ENCODE data around the gene CAMK2B. TPM values are rescaled to one million over a fixed set of nuclear protein-coding genes. Genes with fewer than 3 reads are reported as not detected.
A peak's percentile ranks its signal among the peaks of the same experiment; 100 is the strongest.

CAMK2B gene
- total RNA-seq, 1 donor: not detected

DNA sequence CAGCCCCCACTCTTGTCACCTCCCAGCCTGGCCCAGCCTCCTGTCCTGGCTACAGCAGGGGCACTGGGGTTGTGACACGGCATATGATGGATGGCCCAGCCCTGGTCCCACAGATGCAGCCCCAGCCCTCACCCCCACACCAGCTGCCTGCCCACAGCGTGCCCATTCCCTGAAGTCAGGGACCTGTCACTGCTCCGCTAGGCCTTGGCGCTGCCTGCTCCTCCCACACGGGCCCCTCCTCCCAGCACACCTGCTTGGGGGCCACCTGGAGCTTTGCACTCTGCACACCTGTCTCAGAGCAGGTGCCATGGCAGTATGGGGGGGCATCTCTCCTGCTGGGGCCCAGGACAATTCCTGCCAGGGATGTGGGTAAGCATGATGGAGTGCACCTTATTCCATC lies 139.7 kb downstream of the CAMK2B start:
- H3K4me3 ChIP-seq (ENCODE audit: low read depth, low read length): no peak overlapping the region
- no peak for DNase-seq (ENCODE audit: low read depth)
- TF ChIP-seq, protein P1, sequence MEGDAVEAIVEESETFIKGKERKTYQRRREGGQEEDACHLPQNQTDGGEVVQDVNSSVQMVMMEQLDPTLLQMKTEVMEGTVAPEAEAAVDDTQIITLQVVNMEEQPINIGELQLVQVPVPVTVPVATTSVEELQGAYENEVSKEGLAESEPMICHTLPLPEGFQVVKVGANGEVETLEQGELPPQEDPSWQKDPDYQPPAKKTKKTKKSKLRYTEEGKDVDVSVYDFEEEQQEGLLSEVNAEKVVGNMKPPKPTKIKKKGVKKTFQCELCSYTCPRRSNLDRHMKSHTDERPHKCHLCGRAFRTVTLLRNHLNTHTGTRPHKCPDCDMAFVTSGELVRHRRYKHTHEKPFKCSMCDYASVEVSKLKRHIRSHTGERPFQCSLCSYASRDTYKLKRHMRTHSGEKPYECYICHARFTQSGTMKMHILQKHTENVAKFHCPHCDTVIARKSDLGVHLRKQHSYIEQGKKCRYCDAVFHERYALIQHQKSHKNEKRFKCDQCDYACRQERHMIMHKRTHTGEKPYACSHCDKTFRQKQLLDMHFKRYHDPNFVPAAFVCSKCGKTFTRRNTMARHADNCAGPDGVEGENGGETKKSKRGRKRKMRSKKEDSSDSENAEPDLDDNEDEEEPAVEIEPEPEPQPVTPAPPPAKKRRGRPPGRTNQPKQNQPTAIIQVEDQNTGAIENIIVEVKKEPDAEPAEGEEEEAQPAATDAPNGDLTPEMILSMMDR (IDR thresholded peaks at IDR 0.05; ENCODE audit: insufficient read depth, low read depth, low read length): no peak

DNA sequence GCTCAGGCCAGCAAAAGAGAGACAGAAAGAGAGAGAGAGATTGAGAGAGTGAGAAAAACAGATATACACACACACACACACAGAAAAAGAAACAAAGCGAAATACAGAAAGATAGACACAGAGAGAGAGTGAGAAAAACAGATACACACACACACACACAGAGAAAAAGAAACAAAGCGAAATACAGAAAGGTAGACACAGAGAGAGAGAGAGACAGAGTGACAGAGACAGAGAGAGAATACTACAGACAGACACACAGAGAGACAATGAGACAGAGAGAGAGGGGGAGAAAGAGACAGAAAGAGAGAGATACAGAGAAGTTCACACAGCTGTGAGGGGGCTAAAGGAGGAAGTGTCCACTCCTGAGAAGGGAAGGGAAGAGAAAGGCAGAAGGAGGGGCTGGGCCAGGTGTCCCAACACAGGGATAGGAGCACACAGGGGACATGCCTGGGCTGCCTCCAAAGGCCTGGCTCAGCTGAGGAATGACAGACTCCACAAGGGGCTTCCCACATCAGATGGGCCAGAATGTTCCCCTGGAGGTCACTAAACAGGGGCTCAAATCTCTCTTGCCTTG lies 140.4 kb downstream of the CAMK2B start:
- DNase-seq (ENCODE audit: low read depth): no peak
- H3K4me3 ChIP-seq (ENCODE audit: low read depth, low read length): no peak overlapping the region
- TF ChIP-seq, protein P1 (IDR thresholded peaks at IDR 0.05; ENCODE audit: insufficient read depth, low read depth, low read length): no peak

DNA sequence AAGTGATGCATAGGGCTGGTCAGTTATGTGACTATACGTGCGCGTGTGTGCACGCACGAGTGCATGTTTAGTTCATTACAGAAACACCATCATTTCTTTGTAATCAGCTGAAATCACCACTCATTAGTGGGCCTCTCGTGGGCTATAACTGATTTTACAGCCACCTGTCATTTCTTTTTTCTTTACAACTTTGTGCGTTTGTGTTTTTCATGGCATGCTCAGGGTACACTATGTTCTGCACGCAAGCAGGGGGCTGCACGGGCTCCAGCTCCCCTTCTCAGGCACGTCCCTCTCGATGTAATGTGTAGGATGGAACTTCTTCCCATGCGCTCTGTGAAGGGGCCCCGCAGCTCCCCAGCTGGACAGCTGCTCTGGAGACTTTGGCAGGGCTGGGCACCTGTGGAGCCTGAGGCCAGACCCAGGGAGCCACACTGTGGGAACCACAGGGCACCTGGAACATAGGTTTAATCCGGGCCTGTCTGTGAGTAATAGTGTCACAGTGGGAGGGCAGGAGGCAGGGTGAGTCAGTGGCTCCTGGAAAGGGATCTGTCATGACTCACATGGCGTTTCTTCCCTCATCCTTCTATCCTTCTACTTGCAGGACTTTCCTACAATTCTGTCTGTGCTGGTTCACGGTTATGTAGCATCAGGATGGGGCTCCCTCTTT lies 141.1 kb downstream of the CAMK2B start:
- H3K4me3 ChIP-seq (ENCODE audit: low read depth, low read length): no peak overlapping the region
- DNase-seq (ENCODE audit: low read depth): peak; percentile 75
- TF ChIP-seq, protein P1 (IDR thresholded peaks at IDR 0.05; ENCODE audit: insufficient read depth, low read depth, low read length): no peak

DNA sequence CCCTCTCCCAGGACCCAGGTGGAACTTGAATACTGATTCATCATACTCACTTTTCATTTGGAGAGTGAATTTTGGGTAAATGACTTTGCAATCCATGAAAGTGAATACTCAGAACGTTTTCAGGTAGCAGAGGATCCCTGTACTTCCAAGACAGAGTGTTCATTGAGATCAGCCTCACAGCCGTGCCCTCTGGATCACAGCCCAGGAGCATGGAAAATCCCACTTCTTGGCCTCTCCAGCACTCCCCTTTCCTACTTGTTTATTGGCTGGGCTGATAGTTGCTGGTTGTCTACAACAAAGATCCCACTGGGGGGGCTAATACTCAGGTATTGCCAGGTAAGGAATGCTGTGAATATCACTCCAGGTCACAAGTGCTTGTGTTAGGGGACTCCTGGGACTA lies 142.0 kb downstream of the CAMK2B start:
- no peak for DNase-seq (ENCODE audit: low read depth)
- TF ChIP-seq, protein P1 (IDR thresholded peaks at IDR 0.05; ENCODE audit: insufficient read depth, low read depth, low read length): no peak
- H3K4me3 ChIP-seq (ENCODE audit: low read depth, low read length): no peak overlapping the region

DNA sequence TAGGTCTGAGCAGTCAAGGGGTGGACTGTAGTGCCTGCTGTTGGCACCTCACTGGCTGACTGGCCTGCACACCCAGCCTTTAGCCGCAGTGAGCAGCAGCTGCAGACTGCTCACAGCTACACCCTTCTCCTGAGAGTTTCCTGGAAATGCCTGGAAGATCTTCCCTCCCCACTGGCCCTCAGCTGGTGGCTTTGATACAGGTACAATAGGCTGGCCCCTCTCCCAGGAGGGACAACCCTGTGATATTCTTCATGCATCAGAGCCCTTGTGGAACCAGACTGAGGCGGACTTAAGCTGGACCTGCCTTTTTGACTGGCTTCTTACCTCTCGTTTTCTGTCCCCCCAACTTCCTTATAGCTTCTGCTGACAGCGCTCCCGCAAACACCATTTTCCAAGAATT lies 142.6 kb downstream of the CAMK2B start:
- H3K4me3 ChIP-seq (ENCODE audit: low read depth, low read length): no peak overlapping the region
- TF ChIP-seq, protein P1 (IDR thresholded peaks at IDR 0.05; ENCODE audit: insufficient read depth, low read depth, low read length): no peak
- no peak for DNase-seq (ENCODE audit: low read depth)

DNA sequence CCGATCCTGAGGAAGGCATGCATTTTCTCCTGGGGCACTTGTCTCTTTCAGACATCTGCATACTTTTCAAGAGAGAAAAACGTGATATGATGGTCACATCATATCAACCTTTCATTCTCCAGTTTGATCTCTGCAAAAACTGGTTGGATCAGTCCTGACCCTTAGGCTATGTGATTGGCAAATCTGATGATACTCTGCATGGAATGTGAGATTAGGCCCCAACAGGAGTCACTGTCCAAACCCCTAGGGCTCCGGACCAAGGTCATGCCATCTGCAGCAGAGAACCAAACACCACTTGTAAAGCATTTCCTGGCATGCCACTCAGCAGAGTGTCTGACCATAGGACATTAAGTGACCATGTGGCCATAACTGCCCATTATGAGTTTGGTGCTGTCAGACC lies 144.8 kb downstream of the CAMK2B start:
- H3K4me3 ChIP-seq (ENCODE audit: low read depth, low read length): no peak overlapping the region
- TF ChIP-seq, protein P1 (IDR thresholded peaks at IDR 0.05; ENCODE audit: insufficient read depth, low read depth, low read length): no peak
- DNase-seq (ENCODE audit: low read depth): no peak

All from fibroblast of villous mesenchyme (primary cell).